Measurements from ENCODE around the gene EI24. TPM values are rescaled to one million over a fixed set of nuclear protein-coding genes. Genes with fewer than 3 reads are reported as not detected.

EI24 gene
- polyA plus RNA-seq, 2 of the 4 experiments (the other 2 are of a cell fraction), result 112 to 132 TPM

DNA sequence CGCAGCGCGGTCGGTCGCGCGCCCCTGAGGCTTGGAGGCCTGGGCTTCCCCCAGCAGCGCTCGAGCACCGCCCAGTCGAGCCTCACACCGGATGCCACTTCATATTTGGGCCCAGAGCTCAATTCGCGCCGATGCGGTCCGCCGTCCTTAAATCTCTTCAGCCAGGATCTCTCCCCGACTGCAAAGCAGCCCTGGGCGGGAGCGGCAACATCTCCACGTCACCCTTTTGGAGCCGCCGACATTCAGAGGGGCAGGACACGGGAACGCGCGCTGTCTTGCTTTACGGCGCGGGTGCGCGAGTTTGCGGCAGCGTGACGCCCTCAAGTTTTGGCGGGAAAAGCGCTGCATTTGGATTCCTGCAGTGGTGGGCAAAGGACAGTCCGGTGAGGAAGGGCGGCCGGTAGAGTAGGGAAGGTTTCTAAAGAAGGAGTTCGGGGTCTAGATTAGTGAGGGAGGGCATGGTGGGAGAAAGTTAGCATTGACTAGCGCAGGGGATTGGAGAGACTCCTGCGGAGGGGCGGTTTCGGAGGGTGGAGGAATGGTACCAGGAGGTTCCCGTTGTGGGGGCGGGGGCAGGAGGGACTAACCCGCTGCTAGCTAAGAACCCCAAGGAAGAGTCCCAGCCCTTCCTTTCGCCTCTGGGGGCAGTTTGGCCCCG lies 56.5 kb downstream of the EI24 start (continued):
- TF ChIP-seq, protein P1, sequence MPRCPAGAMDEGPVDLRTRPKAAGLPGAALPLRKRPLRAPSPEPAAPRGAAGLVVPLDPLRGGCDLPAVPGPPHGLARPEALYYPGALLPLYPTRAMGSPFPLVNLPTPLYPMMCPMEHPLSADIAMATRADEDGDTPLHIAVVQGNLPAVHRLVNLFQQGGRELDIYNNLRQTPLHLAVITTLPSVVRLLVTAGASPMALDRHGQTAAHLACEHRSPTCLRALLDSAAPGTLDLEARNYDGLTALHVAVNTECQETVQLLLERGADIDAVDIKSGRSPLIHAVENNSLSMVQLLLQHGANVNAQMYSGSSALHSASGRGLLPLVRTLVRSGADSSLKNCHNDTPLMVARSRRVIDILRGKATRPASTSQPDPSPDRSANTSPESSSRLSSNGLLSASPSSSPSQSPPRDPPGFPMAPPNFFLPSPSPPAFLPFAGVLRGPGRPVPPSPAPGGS (IDR thresholded peaks at IDR 0.05), result peak; percentile 68
- TF ChIP-seq, protein P2, sequence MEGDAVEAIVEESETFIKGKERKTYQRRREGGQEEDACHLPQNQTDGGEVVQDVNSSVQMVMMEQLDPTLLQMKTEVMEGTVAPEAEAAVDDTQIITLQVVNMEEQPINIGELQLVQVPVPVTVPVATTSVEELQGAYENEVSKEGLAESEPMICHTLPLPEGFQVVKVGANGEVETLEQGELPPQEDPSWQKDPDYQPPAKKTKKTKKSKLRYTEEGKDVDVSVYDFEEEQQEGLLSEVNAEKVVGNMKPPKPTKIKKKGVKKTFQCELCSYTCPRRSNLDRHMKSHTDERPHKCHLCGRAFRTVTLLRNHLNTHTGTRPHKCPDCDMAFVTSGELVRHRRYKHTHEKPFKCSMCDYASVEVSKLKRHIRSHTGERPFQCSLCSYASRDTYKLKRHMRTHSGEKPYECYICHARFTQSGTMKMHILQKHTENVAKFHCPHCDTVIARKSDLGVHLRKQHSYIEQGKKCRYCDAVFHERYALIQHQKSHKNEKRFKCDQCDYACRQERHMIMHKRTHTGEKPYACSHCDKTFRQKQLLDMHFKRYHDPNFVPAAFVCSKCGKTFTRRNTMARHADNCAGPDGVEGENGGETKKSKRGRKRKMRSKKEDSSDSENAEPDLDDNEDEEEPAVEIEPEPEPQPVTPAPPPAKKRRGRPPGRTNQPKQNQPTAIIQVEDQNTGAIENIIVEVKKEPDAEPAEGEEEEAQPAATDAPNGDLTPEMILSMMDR (IDR thresholded peaks at IDR 0.05), result no peak
- no peak for TF ChIP-seq RAD21 (conservative IDR thresholded peaks at IDR 0.05 in 1 of 2, IDR thresholded peaks at IDR 0.05 in 1 of 2)
- no peak for TF ChIP-seq ZFP36 (IDR thresholded peaks at IDR 0.05; ENCODE audit: borderline replicate concordance, partially characterized antibody)
- no peak for TF ChIP-seq JUNB (IDR thresholded peaks at IDR 0.05)
- no peak for TF ChIP-seq MAFK (IDR thresholded peaks at IDR 0.05; ENCODE audit: partially characterized antibody)
- no peak for TF ChIP-seq TP53 (CRISPR knock-in tag; IDR thresholded peaks at IDR 0.05)
- no peak for TF ChIP-seq NFE2L2 (conservative IDR thresholded peaks at IDR 0.05; ENCODE audit: low read length)
- TF ChIP-seq MYC (IDR thresholded peaks at IDR 0.05; ENCODE audit: borderline replicate concordance, low read length), result no peak
- TF ChIP-seq ZC3H11A (IDR thresholded peaks at IDR 0.05), result no peak
- TF ChIP-seq GATA3 (IDR thresholded peaks at IDR 0.05; ENCODE audit: borderline replicate concordance), result no peak

DNA sequence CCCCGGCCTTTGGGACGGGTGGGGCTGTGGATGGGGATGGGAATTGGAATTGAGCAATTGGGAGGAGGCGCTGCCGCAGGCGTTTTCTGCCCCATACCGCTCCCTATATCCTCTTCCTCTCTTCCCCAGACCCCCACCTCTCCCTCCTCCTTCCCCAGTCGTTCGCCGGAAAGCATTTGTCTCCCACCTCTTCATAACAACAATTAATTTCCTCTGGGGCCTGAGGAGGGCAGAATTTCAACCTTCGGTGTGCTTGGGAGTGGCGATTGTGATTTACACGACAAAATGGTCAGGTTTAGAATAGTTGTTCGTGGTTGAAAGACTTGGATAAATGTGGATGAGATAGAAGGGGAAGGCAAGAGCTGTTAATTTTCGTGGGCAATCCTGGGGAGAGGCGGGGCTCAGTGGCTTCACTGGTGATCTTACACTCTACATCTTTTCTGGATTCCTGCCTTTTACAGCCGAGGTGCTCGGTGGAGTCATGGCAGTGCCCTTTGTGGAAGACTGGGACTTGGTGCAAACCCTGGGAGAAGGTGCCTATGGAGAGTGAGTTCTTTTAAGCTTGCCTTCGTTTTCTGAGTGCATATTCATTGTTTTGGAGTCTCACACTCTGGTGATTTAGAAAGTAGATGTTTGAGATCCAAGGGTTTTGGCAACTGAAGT lies 57.1 kb downstream of the EI24 start:
- peaks cover 24% of the 10 kb centered on the region for H3K4me1 ChIP-seq
- 2% methylated on average over 16 of the region's 18 CpGs for WGBS (ENCODE audit: missing lambda C conversion rate)
- peak; percentile 59 to 80 for ATAC-seq
- ChIA-PET POLR2A (interaction anchor here (1.9 kb wide), 1 partner anchor 261 kb away, joined by 5 read pairs; the partner anchor contains the start of gene HYLS1), CTCF (interaction anchor here (0.7 to 1.2 kb wide), 4 partner anchors 18 to 458 kb away, joined by 3 read pairs; no protein-coding TSS in a partner anchor)
- peak overlapping the region; percentile 79 for H3K4me2 ChIP-seq
- no peak for FAIRE-seq
- TF ChIP-seq, protein P2 (IDR thresholded peaks at IDR 0.05), result peak; percentile 25; the same call in 2 of the 3 replicates
- TF ChIP-seq CEBPB (IDR thresholded peaks at IDR 0.05), result peak; percentile 65 to 88; a peak in 3 of 4 replicates
- TF ChIP-seq MAZ (IDR thresholded peaks at IDR 0.05; ENCODE audit: borderline replicate concordance, low read depth, low read length), result peak; percentile 52; the same call in 1 of the 2 replicates
- peak in 1 of 2 experiments; percentile 7; a peak in 2 of 5 replicates for TF ChIP-seq RAD21 (conservative IDR thresholded peaks at IDR 0.05 in 1 of 2, IDR thresholded peaks at IDR 0.05 in 1 of 2)
- 0 out of 2 replicates have a peak, but pooled peaks have one; percentile 2 for TF ChIP-seq KDM5A (IDR thresholded peaks at IDR 0.05)
- TF ChIP-seq TFCP2L1 (CRISPR knock-in tag; IDR thresholded peaks at IDR 0.05), result no peak
- peak overlapping the region; percentile 84 to 88 for H3K27ac ChIP-seq
- H3K4me3 ChIP-seq, result peak overlapping the region; percentile 60
- H3K9me3 ChIP-seq, result no peaks in the 10 kb centered on the region
- DNase-seq (ENCODE audit: low read depth in 1 of 2, low spot score in 1 of 2), result peak; percentile 68 to 90

DNA sequence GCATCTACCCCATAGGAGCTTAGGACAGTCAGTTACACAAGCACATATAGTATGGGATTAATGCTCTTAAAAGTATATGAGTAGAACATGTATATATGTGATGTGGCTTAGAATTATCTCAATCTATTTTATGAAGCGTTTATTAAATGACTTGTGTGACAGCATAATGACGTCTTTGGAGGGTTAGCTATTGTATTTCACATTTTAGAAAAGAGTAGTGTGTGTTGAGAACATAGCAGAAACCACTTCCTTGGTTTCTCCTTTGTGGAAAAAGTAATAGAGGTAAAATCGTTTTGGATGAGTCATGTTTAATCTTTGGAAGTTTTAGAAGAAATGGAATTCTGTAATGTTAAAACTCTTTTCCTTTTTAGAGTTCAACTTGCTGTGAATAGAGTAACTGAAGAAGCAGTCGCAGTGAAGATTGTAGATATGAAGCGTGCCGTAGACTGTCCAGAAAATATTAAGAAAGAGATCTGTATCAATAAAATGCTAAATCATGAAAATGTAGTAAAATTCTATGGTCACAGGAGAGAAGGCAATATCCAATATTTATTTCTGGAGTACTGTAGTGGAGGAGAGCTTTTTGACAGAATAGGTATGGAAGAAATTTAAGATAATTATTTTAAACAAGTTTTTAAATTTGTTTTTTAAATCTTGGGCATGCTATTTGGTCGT lies 58.1 kb downstream of the EI24 start:
- 42% methylated on average over 7 of the region's 7 CpGs for WGBS (ENCODE audit: missing lambda C conversion rate)
- DNase-seq (ENCODE audit: low read depth in 1 of 2, low spot score in 1 of 2), result no peak
- H3K4me1 ChIP-seq, result peaks cover 14% of the 10 kb centered on the region
- H3K4me3 ChIP-seq, result peak overlapping the region; percentile 60
- FAIRE-seq, result no peak
- ATAC-seq, result no peak
- CTCF ChIA-PET, result interaction anchor here (0.6 to 1.2 kb wide), 4 partner anchors 17 to 252 kb away, joined by 3 read pairs; no protein-coding TSS in a partner anchor
- H3K27ac ChIP-seq, result peak overlapping the region; percentile 84 to 88
- peak overlapping the region; percentile 79 for H3K4me2 ChIP-seq
- H3K9me3 ChIP-seq, result no peaks in the 10 kb centered on the region
- TF ChIP-seq, protein P3, sequence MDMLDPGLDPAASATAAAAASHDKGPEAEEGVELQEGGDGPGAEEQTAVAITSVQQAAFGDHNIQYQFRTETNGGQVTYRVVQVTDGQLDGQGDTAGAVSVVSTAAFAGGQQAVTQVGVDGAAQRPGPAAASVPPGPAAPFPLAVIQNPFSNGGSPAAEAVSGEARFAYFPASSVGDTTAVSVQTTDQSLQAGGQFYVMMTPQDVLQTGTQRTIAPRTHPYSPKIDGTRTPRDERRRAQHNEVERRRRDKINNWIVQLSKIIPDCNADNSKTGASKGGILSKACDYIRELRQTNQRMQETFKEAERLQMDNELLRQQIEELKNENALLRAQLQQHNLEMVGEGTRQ (IDR thresholded peaks at IDR 0.05), result no peak
- TF ChIP-seq FOSL2 (IDR thresholded peaks at IDR 0.05), result no peak
- TF ChIP-seq FOSL2 (CRISPR knock-in tag; IDR thresholded peaks at IDR 0.05), result peak; percentile 56; the same call in 1 of the 2 replicates
- no peak for TF ChIP-seq TFCP2L1 (CRISPR knock-in tag; IDR thresholded peaks at IDR 0.05)
- TF ChIP-seq HOXB13 (CRISPR knock-in tag; IDR thresholded peaks at IDR 0.05; ENCODE audit: low read depth), result no peak
- no peak for TF ChIP-seq TP53 (CRISPR knock-in tag; IDR thresholded peaks at IDR 0.05)
- TF ChIP-seq, protein P4, sequence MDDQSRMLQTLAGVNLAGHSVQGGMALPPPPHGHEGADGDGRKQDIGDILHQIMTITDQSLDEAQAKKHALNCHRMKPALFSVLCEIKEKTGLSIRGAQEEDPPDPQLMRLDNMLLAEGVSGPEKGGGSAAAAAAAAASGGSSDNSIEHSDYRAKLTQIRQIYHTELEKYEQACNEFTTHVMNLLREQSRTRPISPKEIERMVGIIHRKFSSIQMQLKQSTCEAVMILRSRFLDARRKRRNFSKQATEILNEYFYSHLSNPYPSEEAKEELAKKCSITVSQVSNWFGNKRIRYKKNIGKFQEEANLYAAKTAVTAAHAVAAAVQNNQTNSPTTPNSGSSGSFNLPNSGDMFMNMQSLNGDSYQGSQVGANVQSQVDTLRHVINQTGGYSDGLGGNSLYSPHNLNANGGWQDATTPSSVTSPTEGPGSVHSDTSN (IDR thresholded peaks at IDR 0.05), result no peak
- POLR2A ChIA-PET, result no interaction called here
